GM21723 (cell line): Measurements from ENCODE around the gene KCNK15.
A peak's percentile ranks its signal among the peaks of the same experiment; 100 is the strongest.

Experiments used
- ATAC-seq: cut with Tn5 transposase; IDR thresholded peaks from one replicate; pipeline ENCODE4 v1.9.1; 2021; ENCODE audit warnings: mild to moderate bottlenecking, moderate library complexity; ENCODE audit not compliant: unreplicated experiment

Gene KCNK15

GRCh38 chr20:44735816-44736169 is 9.9 kb upstream of the KCNK15 start:
- no peak for ATAC-seq

DNA sequence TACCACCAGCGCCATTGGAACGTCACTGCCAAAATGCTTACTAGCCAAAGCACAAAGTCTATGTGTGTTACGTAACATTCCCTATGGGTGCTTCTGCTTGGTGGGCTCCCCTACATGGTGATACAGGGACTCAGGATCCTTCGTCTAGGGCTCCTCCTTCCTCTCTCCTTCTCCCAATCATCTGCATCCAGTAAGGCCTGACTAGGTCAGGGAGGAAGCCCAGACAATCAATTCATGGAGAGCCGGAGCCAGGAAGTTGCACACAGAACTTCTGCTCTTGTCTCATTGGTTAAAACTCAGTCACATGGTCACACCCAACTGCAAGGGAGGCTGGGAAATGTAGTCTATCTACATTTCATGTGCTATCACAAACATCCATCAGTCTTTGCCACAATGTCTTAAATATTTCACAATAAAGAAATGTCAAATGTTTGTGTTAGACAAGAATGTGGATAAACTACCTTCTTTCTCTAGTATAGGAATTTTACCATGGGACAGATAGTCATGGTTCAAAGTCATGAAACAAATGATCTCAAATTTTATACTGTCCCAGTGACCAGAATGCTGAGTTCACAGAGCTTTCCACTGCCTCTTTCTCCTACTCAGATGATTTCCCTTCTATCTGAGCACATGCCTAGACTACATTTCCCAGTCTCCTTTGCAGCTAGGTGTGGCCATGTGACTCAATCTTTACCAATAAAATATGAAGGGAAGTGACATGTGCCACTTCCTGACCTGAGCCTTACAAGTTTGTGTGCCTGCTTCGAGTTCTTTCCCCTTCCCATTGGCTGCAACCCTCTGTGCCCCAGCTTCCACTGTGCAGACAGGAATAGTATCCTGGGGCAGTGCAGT is 9.3 kb upstream of the KCNK15 start:
- ATAC-seq, result peak; percentile 54

- no peak for ATAC-seq
These were observed 8.5 kb upstream of the KCNK15 start for GRCh38 chr20:44737116-44737515.

DNA sequence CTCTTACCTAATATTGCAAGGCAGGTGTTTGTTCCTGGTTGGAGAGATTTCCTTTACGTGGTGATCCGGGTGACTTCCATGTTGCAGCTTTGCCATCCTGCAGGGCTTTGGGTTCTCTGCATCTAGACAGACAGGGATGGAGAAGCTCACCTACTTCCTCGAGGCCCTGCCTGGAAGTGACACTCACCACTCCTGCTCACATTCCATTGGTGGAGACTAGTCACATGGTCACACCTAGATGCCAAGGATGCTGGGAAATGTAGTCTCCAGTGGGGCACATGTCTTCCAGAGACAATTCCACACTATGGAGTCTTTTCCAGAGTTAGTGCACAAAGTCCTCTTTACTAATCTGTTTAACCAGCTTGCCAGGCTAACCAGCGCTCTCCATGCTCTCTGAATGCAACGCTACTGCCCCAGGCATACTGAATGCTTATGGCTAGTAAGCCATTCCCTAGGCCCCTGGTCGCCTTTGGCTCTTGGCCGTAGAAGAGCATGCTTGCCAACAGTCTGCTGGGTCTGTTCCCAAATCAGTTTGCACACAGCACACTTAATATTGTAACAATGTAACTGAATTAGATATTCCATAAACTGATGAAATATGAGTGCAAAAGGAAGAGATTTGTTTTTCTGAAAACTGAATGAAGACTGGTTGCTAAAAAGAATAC is 6.7 kb upstream of the KCNK15 start:
- no peak for ATAC-seq

DNA sequence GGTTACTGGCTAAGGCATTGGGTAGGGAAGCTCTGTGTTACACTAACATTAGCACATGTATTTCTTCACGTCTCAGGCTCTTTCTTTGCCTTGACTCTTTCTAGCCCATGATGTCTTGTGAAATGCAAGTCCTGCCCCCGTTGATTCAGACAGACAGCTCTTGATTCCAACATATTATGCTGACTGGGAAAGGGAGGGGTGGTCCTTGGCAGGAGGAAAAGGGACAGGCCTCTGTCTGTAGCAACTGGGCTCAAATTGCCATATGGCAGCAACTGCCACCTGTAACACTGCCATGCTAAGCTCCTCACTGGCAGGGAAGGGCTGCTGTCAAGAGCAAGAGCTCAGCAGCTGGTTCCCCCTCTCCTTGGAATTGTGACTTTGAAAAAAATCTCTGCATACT is 5.7 kb upstream of the KCNK15 start:
- no peak for ATAC-seq

GRCh38 chr20:44742304-44743079 is 3.2 kb upstream of the KCNK15 start:
- no peak for ATAC-seq

DNA sequence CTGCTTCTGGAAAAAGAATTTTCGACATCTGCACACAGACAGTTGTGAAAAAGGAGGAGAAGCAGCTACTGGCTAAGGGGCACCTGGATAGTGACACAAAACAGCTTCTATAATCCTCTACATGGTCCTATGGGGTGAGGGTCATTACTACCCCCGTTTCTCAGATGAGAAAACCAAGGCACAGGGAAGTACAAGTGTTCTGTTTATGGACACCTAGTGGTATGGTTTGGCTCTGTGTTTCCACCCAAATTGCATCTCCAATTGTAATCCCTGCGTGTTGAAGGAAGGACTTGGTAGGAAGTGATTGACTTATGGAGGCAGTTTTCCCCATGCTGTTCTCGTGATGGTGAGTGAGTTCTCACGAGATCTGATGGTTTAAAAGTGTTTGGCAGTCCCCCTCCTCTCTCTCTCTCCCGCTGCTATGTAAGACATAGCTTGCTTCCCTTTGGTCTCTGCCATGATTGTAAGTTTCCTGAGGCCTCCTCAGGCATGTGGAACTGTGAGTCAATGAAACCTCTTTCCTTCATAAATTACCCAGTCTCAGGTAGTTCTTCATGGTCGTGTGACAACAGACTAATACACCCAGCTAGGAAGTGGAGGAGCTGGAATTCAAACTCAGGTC is 2.5 kb upstream of the KCNK15 start:
- no peak for ATAC-seq

DNA sequence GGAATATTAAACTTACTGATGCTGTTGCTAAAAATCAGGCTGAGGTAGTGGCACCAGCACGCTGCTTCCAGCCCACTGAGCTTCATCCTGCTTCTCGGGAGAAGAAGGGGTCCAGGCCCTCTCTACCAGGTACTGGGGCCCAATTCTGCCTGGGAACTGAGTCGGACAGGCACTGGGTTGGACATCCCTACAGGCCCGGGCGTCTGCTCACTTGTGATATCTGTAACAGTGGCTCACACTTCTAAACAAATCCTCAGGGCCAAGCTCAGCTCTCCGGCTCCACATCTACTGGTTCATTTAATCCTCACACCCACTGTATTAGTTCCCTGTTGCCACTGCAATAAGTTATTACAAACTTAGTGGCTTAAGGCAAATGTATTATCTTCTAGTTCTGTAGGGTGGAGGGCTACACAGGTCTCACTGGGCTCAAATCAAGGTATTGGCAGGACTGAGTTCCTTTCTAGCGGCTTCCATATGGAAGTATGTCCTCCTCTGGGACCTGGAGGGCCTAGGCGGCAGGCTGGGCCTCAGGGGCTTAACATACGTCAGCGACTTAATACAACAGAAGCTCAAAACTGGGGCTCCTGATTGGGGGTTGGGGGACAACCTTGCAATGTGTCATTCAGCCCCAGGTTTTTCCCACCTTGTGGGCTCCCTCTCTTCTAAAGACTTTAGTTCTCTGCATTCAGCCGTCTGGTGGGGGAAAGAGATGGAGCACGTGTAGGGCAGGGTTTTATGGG is 1.6 kb upstream of the KCNK15 start:
- no peak for ATAC-seq

DNA sequence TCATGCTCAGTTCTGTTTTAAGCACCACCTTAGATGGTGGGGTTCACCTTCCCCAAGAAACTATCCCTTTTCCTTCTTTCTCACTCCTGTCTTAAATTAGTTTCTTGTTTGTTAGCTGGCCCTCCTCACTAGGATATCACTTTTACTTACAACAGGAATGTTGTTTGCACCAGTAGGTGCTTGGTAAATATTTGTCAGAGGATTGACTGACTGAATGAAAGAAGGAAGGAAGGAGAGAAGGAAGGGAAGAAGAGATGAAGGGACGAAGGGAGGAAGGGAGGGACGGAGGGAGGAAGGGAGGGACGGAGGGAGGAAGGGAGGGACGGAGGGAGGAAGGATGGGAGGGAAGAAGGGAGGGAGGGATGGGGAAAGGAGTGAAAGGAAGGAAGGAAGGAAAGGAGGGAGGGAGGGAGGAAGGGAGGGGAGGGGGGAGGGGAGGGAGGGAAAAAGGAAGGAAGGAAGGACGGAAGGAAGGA is 505 bp upstream of the KCNK15 start:
- no peak for ATAC-seq

DNA sequence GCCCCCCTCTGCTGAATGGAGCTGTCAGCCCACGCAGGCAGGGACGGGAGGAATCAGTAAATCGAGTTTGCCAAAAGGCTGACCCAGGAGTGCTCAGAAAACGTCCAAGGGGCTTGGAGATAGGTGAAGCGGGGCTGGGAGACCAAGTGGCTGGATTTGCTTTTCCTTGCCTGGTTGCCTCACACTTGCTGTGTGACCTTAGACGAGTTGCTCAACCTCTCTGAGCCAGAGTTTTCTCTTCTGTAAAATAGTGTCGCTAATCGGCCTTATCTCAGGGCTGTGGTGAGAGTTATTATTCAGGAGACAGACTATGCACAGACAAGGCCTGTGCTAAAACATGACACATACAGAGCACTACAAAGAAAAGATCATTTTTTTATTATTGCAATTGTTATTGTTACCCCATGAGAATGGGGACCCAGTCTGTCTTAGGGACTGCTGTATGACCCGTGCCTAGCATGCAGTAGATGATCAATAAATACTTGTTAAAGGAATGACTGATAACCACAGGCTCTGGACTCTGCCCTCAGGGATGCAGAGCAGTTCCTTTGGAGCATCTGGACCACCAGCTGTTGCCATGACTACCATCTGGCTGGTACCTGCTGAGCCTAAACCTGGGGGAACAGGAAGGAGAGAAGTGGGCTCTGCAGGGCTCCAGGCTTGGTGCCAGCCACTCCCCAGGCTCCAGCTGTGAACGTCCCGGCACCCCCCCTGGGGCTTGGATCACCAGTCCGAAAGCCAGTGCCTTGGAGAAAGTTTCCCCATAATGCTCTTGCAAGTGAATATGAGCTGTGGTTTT is 901 bp downstream of the KCNK15 start:
- no peak for ATAC-seq

DNA sequence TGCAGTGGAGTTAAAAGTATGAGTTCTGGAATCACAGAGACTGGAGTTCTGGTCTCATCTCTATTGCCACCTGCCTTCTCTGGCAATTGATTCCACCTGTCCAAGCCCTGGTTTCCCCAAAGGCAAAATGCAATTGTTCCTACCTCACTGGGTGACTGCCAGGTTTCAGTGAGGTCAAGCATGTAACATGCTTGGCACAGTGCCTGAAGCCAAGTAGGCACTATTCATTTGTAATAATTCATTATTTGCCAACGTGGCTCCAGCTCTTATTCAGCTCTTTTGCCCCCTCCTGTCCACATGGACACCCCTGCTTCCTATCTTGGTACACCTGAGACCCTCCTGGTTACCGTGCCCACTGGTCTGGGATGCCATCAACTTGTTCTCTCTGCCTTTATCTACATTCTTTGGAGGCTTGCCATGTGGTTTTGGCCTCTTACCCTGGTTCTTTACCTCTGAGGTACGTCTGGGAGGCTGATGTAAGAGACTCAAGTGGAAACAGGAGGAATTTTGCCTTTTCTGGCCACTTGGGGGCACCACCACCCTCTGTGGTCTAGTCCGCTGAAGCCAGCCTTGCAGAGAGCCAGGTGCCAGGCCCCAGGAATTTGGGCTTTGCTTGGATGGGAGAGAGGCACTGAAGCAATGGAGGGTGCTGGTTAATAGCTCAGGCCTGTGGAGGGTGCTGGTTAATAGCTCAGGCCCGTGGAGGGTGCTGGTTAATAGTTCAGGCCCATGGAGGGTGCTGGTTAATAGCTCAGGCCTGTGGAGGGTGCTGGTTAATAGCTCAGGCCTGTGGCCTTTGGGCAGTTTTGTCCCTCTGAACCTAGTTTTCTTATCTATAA is 1.7 kb downstream of the KCNK15 start:
- ATAC-seq, result no peak

DNA sequence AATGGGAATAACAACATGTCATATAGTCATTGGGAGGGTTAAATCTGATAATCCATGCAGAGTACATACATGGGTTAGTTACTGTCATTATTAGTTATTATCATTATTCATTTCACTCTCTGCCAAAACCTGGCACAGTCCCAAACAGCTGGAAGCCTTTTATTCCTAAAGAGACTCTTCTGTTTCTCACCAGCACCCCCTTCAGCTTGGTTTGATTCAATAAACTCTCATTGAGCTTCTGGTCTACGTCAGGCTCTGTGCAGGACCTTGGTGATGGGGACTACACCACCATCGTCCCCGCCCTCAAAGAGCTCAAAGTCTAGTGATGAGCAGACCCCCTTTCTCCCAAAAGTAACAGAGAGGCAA is 2.3 kb downstream of the KCNK15 start:
- no peak for ATAC-seq

DNA sequence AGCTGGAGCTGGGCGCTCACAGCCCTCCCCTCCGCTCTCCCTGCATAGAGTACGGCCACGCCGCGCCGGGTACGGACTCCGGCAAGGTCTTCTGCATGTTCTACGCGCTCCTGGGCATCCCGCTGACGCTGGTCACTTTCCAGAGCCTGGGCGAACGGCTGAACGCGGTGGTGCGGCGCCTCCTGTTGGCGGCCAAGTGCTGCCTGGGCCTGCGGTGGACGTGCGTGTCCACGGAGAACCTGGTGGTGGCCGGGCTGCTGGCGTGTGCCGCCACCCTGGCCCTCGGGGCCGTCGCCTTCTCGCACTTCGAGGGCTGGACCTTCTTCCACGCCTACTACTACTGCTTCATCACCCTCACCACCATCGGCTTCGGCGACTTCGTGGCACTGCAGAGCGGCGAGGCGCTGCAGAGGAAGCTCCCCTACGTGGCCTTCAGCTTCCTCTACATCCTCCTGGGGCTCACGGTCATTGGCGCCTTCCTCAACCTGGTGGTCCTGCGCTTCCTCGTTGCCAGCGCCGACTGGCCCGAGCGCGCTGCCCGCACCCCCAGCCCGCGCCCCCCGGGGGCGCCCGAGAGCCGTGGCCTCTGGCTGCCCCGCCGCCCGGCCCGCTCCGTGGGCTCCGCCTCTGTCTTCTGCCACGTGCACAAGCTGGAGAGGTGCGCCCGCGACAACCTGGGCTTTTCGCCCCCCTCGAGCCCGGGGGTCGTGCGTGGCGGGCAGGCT is 4.6 kb downstream of the KCNK15 start:
- ATAC-seq, result no peak

DNA sequence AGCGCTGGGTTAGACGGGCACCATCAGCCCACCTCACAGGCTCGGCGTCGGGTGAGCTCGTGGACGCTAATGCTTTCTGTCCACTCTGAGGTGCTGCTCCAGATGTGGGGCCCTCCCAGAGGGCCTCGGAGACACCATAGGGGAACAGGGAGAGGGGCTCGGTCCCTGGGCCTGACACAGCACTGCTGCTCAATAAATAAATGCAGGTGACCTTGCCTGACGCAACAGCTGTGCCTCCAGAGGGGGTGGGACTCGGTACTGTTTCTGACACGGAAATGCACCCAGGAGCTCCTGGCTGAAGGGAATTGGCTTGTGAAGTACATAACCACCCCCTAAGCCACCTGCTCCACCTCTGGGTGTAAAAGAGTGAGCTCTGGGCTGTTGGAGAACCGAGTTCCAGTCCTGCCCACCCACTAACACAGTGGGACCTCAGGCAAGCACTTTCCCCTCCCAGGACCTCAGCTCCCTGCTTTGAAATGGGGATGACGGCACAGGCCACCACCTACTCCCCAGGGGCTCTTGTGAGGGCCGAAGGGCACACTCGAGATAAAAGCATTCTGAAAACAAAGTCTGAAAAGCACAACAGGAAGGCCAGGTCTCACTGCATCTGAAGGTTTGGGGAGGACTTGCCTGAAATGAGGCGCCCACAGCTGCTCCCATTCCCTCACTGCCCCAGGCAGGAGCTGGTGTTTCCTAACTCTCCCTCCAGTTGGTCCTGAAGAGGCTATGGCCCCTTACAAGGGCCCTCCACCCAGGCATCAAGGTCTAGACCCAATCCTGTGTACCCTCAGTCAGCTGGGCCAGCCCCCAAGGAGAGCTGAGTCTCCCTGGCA is 6.7 kb downstream of the KCNK15 start:
- ATAC-seq, result no peak

GRCh38 chr20:44754554-44754953 is 8.9 kb downstream of the KCNK15 start:
- no peak for ATAC-seq

GRCh38 chr20:44756011-44756688 is 10.5 kb downstream of the KCNK15 start:
- no peak for ATAC-seq

DNA sequence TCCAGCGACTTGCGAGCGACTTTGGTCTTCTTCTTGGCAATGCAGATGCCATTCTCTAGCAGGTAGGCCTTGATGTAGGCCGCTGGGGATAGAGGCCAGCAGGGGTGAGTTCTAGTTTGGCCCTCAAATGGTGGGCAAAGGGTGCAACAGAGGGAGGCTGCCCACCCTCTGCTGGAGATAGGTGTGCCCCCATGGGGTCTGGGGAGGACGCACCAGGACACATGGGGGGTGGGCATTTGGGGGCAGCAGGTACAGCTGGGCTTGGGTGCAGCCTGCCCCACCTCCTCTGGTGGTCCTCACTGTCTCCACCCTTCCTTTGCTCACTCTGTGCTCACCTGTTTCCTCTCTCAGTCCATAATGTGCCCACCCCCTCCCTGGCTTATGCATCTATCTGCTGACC is 11.3 kb downstream of the KCNK15 start:
- no peak for ATAC-seq
